Breast epithelium (tissue), 4 donors: ENCODE results near the gene USP6NL. TPM values are rescaled to one million over a fixed set of nuclear protein-coding genes. Genes with fewer than 3 reads are reported as not detected.

Experiments used
- DNase-seq, 2 donors: peaks; one replicate each; pipeline ENCODE4 v3.0.0-alpha.2; 2019; ENCODE audit warnings: low spot score in 2 of 2
- H3K27ac ChIP-seq, 2 donors: fragments of 200-600 bp; sonication (generic) in 1 of 2; one replicate each; pipeline ENCODE4 v1.5.1; 2016 to 2019; ENCODE audit warnings: mild to moderate bottlenecking in 1 of 2
- H3K27me3 ChIP-seq, 2 donors: fragments of 200-600 bp; sonication (generic) in 1 of 2; one replicate each; pipeline versions ENCODE4 v1.5.1 to v1.6.0; 2017 to 2019; ENCODE audit warnings: control low read depth in 1 of 2, mild to moderate bottlenecking in 1 of 2
- H3K36me3 ChIP-seq: fragments of 200-600 bp; one replicate; pipeline ENCODE4 v1.5.1; 2019
- H3K4me1 ChIP-seq, 2 donors: fragments of 200-600 bp; sonication (generic); one replicate each; pipeline ENCODE4 v1.5.1; 2016 to 2019; ENCODE audit warnings: control low read depth in 1 of 2
- H3K4me3 ChIP-seq, 3 donors: fragments of 200-600 bp; sonication (generic); 1 replicate in 2 of 3; 2 replicates in 1 of 3; pipeline ENCODE4 v1.5.1; 2016 to 2019; ENCODE audit warnings: mild to moderate bottlenecking in 3 of 3, moderate library complexity in 2 of 3
- H3K9me3 ChIP-seq, 2 donors: fragments of 200-600 bp; sonication (generic) in 1 of 2; one replicate each; pipeline ENCODE4 v1.5.1; 2016 to 2019; ENCODE audit warnings: control low read depth in 1 of 2
- POLR2A ChIP-seq: fragments of 450-650 bp; IDR thresholded peaks from one replicate; pipeline ENCODE4 v1.6.1; 2016; ENCODE audit warnings: antibody characterized with exemption, mild to moderate bottlenecking, moderate library complexity
- POLR2AphosphoS5 ChIP-seq, 3 donors: sonication (generic); formaldehyde crosslinking; IDR thresholded peaks; one replicate each; pipeline ENCODE4 v1.6.1; 2017; ENCODE audit warnings: antibody characterized with exemption in 3 of 3
- intact Hi-C: fragments of 100-400 bp; cut with DNase I; formaldehyde crosslinking; loops from one replicate; pipeline ENCODE4 v1.15.1; 2023; ENCODE audit warnings: low total_unique reads
- total RNA-seq, 3 donors: library from RNA; depleted of rRNA; stranded (reverse); fragments of >200 nt; gene quantifications; one replicate each; pipeline ENCODE4 v1.1.0, GENCODE V29; 2016
- TF ChIP-seq, protein P1 (sequence below), 3 donors: fragments of 450-650 bp; IDR thresholded peaks; one replicate each; pipeline ENCODE4 v1.5.1; 2016 to 2017; ENCODE audit warnings: antibody characterized with exemption in 3 of 3, mild to moderate bottlenecking in 3 of 3, moderate library complexity in 3 of 3

Gene USP6NL
- total RNA-seq, 3 donors from 2014 or later = 13.8 to 28.7 (median 19.7) TPM

DNA sequence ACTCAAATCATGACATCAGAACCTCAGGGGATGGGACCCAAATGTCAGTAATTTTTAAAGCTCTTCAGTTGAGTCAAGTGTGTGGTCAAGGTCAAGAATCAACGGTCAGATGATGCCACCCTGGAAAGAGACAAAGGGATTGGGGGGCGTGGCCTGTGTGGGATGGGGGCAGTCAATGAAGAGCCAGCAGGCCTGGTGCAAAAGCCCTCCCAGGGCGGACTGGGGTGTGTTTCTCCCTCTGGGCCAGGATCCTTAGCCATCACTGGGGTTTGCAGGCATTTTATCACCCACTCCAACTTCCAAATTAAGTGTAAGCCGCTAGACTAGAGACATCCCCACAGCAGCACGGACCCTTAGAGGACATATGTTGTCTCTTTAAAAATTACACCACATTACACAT is 204.7 kb downstream of the USP6NL start:
- Histone ChIP-seq H3K9me3 (no peaks in the 10 kb centered on the region), H3K36me3 (no peaks in the 10 kb centered on the region), H3K27me3 (no peaks in the 10 kb centered on the region), H3K27ac (no peak overlapping the region), H3K4me1 (no peaks in the 10 kb centered on the region), H3K4me3 (no peak overlapping the region)
- no peak for DNase-seq
- TF ChIP-seq POLR2AphosphoS5 (IDR thresholded peaks at IDR 0.05) = no peak
- TF ChIP-seq POLR2A = no peak
- TF ChIP-seq, protein P1, sequence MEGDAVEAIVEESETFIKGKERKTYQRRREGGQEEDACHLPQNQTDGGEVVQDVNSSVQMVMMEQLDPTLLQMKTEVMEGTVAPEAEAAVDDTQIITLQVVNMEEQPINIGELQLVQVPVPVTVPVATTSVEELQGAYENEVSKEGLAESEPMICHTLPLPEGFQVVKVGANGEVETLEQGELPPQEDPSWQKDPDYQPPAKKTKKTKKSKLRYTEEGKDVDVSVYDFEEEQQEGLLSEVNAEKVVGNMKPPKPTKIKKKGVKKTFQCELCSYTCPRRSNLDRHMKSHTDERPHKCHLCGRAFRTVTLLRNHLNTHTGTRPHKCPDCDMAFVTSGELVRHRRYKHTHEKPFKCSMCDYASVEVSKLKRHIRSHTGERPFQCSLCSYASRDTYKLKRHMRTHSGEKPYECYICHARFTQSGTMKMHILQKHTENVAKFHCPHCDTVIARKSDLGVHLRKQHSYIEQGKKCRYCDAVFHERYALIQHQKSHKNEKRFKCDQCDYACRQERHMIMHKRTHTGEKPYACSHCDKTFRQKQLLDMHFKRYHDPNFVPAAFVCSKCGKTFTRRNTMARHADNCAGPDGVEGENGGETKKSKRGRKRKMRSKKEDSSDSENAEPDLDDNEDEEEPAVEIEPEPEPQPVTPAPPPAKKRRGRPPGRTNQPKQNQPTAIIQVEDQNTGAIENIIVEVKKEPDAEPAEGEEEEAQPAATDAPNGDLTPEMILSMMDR (IDR thresholded peaks at IDR 0.05) = no peak
- intact Hi-C loops = no loop called here

- Histone ChIP-seq H3K27me3 (no peaks in the 10 kb centered on the region), H3K36me3 (no peaks in the 10 kb centered on the region), H3K4me1 (no peaks in the 10 kb centered on the region), H3K9me3 (no peaks in the 10 kb centered on the region), H3K4me3 (no peak overlapping the region), H3K27ac (no peak overlapping the region)
- no peak for TF ChIP-seq POLR2A
- TF ChIP-seq POLR2AphosphoS5 (IDR thresholded peaks at IDR 0.05) = no peak
- TF ChIP-seq, protein P1 (IDR thresholded peaks at IDR 0.05) = no peak
- DNase-seq = no peak
- intact Hi-C loops = loop anchor here (5.0 kb wide), 1 partner anchor 177 kb away; no protein-coding TSS in a partner anchor
Measured at GRCh38 chr10:11404901-11405300, 206.5 kb downstream of the USP6NL start.

Other genes starting within 250 kb of the USP6NL start
- gene ECHDC3, start 130.7 kb upstream of the USP6NL start, total RNA-seq = 100 to 1,000 TPM in 2 of 3 donors, 10 to 100 TPM in 1; 62.6 to 256 (median 132) TPM
- gene PROSER2, start 211.7 kb upstream of the USP6NL start, total RNA-seq = 1 to 10 TPM; 2.9 to 9.5 (median 8.5) TPM